ENCODE results near the gene THRA.
A peak's percentile ranks its signal among the peaks of the same experiment; 100 is the strongest.
"Not testable (repeated sequence)": the region's sequence is repeated elsewhere in the genome, so short reads cannot be mapped to it uniquely, and the experiment has no call there.

Gene THRA

DNA sequence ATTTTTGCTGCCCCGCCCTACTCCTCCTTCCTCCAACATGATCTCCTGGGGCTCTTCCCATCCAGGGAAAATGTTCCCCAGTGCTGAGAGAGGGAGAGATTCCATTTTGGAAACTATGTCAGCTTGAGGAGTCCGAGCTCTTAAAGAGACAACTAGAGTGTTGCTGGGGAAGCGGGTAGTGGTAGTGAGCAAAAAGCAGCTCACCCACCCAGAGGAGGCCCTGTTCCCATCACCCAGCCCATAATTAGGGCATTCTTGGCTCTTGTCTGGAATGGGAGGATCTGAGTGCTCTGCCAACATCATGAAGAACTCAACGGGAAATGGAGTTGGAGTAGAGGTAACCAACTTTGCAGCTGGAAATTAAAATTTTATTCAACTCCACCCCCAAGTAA, 49.9 kb downstream of the THRA start:
- peak; percentile 49 for DNase-seq

DNA sequence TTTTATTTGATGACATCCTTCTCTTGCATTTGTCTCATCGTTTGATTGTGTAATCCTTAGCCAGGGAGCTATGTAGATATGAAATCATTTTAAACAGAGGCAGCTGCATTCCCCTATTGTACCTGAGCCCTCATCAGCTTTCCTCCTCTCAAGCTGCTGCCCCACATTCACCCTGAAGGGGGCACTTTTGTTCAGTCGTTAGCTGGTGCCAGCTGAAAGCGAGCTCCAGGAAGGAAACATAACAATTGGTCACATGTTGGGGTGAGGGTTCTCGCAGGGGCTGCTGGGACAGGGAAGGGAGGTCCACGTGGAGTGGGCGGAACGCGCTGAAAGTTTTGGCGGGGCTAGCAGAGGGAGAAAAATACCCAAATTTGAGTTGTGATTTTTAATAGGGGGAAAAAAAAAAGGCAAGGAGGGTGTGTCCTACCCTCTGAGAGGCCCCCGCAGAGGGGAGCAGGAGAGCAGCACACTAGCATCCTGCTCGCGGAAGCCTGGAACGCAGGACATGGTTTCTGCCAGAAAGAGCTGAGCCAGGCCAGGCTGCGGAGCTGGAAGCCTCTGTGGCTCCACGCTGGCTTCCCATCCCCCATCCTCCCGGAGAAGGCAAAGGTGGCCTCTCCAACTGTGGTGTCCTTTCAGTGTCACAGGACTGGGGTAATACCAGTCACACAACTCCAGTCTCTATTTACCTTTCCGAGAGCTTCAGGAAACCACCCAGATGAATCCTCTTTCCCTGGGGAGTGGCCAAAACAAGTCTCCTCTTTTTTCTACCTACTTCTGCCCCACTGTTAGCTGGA, 50.5 kb downstream of the THRA start:
- DNase-seq = peak; percentile 86

DNA sequence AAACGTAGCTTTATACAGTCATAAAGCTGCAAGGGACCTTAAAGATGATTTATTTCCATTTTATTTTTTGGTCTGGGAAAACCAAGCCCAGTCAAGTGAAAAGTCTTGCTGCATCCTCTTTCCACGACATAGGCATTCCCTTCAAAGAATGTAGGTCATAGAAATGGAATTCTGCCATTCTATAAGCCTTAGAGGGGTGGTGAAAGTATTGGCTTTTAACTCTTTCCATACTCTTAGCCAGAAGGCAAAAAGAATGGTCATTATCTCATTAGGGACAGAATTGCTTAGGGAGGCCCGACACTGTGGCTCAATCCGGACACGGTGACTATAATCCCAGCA, 51.1 kb downstream of the THRA start:
- no peak for DNase-seq

DNA sequence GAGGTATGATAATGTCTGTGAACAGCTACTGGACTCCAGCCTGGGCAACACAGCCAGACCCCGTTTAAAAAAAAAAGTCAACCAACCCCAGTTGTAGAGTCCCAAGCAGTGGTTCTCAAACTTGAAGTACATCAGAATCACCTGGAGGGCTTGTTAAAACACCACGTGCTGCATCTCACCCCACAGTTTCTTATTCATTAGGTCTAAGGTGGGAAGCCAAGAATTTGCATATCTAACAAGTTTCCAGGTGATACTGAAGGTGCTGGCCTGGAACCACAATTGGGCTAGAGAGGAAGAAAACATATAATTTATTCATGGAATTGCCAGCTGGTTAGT, 52.3 kb downstream of the THRA start:
- no peak for DNase-seq

DNA sequence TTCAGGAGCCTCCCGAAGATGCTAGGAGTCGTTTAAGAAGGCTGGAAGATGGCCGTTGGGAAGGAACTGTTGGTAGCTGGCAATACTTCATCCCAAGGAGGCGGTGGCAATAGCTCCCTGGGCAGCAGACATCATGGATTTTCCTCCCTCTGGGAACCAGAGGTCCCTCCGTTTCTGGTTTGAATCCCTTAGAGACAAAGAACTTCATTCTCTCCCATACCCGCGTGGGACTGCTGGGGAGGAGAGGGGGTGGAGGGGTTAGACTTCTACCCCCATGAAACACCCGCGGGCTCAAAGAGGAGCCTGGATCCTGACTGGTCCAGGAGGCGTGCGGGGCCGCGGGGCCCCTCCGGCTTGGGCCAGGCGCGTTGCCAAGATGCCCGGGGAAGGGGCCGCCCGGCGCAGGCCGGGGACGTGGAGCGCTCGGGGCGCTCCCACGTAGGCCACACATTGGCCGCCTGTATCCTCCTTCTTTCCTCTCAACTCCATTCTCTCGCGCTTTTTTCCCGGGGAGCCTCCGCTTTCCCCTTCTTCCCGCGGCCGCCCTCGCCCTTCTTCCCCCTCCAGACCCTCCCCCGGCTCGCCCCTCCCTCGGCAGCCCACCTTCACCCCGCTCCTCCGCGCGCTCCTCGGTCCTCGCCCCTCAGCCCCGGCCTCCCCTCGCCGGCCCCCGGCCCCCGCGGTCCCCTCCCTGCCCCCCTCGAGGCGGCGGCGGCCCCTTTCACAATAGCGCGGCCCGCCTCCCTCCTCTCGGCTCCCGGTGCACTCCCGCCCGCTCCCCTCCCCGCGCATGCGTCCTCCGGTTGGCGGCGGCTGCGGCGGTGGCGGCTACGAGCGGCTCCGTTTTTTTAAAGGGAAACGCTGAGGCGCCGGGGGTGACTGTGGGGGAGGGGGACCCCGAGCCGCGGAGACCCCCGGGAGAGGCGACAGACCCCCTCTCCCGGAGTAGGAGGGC, 58.7 kb downstream of the THRA start, which contains the start of gene MSL1:
Gene MSL1 (plus strand): TSS at position 791 of the 955 bp plus-strand sequence. CDS start 642 bp downstream, outside the sequence.
- peak; percentile 93 for DNase-seq

DNA sequence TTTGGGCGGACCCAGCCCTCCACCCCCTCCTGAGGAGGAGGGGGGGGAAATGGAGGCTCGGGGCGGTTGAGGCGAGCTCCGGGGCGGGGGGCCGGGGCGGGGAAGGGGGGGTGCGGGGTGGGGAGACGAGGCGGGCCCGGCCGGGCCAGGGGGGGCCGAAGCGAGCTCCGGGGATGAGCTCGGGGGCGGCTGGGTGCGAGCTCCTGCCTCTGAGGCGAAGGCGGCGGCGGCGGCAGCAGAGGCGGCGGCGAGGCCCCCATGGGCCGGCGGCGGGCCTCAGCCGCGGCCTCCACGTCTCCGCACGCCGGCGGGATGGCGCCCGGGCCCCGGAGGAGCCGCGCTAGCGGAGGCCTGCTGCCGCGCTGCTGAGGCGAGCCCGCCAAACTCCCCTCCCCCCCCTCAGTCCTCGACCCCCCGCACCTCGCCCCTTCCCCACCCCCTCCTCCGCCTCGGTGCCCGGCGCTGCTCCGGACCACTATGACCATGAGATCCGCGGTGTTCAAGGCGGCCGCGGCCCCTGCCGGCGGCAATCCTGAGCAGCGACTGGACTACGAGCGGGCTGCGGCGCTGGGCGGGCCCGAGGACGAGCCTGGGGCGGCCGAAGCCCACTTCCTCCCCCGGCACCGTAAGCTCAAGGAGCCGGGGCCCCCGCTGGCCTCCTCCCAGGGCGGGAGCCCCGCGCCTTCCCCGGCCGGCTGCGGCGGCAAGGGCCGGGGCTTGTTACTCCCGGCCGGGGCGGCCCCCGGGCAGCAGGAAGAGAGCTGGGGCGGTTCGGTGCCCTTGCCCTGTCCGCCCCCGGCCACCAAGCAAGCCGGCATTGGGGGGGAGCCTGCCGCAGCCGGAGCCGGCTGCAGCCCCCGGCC, 59.6 kb downstream of the THRA start:
- DNase-seq = peak; percentile 73

DNA sequence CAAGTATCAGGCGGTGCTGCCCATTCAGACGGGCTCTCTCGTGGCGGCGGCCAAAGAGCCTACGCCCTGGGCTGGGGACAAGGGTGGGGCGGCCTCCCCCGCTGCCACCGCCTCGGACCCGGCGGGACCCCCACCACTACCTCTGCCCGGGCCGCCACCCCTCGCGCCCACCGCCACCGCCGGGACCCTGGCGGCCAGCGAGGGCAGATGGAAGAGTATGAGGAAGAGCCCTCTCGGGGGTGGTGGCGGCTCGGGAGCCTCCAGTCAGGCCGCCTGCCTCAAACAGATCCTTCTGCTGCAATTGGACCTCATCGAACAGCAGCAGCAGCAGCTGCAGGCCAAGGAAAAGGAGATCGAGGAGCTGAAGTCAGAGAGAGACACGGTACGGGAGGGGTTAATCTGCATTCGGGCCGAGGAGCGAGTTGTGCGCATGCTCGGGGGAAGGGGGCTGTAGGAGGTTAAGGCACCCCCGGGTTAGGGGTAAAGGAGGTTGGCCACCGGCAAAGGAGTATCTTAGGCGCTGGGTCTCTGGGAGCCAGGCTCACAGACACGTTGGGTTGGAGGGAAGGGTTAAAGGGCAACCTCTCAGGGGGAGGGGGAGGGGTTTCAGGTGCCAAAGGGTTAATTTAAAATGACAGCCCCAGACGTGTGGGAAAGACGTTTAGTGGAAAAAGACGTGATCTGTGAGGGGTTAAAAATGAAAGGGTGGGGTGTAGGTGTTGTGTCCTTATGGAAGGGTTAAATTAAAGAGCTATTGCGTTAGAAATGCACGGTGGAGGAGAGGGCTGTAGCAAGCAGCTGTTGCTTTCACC, 60.4 kb downstream of the THRA start:
- peak; percentile 79 for DNase-seq

DNA sequence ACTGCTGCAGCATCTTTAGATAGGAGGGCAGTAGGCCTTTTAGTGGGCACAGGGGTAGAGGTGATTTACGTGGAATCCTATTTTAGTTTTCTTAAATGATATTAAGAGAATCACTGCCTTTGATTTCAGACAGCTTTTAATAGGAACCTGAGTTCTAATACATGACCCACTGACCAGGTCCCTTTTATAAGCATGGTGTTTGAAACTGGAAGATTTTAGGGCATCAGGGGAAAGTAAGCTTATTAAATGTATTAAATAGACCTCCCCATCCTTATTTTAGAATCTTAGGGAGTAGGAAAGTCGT, 61.0 kb downstream of the THRA start:
- no peak for DNase-seq

DNA sequence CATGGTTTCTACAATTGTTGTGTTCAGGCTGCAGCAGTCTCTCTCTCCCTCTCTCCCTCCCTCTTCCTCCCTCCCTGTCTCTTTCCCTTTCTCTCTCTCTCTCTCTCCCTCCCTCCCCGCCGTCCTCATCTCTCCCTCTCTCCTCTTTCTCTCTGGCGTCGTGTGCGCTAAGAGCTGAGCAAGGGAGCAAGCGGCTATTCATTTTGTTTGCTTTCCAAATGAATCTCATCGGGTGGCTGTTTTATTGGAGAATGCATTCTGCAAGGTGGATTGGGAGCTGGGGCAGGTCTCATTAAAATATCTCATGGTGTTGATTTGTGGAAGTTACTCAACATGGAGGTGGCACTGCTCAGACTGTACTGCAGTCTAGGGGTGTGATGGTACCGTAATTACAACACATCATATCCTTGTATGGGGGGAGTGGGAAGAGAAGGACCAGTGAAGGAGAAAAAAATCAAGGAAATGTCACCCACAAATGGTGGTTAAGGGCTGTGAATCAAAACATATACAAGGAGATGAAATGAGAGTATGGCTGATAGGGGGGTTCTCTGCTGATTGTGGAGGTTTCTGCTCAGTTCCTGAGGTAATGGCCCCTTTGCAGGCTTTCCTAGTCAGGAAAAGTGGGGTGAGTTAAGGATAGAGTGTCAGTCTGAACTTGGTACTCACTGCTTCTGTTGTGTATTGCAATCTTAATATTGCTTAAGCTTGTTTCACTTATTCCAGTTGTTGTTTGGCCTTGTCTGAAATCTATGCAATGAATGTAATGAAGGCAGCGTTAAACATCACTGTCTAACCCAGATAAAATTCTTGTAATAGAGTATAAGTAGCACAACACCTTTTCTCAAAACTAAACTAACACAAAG, 61.7 kb downstream of the THRA start:
- peak; percentile 11 for DNase-seq

DNA sequence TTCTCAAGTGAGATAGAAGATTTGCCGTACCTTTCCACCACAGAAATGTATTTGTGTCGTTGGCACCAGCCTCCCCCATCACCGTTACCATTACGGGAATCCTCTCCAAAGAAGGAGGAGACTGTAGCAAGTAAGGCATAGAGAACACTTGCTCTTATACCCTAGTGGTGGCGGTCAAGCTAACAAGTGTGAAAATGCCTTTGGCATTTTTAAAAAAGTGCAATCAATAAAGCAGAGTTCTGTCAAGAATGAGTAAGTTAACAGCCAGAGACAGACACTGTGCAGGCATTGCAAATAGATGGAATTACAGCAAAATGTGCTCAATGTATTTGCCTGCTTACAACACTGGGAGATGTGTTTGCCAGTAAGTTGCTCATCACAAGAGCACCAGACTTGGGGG, 66.7 kb downstream of the THRA start:
- DNase-seq = no peak

DNA sequence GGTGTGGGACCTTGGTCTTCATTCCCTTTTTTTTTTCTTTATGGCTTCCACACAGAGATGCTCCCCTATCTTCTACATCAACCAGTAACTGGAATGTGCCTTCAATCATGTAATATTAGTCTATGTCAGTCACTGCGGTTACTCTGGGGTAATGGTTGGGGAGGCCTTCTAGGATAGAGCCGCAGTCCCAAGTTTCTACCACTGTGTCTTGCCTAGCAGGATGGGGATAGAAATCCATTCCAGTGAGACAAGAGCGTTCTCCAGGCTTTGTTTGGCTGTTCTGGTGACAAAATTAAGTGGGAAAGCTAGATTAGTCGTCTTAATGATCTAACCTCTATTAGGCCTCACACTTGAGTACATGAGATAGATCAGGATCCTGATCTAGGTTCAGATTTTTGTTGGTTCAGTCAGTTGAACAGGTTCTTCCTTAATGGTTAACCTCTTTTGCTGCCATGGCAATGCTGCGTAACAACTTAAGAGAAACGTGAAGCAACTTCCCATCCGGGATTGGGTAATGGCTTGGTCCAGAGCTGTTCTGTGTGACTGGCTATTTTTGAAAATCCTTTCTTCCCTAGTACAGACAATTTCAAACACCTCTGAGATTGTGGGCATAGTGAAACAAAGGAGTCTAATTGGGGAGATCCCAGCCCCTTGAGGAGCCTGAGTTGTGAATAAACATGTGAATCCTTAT, 67.7 kb downstream of the THRA start:
- no peak for DNase-seq

DNA sequence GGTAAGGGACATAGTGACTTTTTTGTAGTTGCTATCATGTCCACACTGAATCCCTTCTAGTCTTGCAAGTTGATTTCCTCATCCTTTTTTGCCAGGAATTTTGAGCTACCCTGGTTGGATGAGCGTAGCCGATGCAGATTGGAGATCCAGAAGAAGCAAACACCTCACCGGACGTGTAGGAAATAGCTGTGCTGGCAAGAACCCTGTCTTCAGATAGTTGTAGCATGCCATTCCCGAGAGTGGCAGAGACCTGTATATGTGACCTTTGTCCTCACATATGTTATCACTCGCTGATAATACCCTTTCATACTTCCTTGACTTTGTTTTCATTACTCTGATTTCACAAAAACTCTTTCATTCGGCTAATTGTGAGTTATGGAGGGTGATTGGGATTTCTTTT, 71.4 kb downstream of the THRA start:
- no peak for DNase-seq

DNA sequence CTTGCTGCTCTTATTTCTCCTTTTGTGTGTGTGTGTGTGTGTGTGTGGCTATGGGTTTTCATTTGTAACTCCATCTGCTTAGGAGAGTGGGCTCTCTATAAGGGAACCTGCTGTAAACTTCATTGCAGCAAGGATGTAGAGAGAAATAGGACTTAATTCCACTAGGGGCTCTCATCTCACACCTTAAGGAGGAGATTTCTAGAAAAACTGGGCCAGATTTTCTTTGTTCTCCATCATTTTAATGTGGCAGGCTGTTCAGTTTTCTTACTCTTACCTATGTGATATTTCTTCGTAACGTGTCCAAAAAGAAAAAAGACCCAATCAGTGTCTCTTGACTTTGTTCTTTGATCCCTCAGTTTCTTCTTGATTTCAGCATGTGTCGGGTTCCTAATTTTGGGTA, 73.1 kb downstream of the THRA start:
- no peak for DNase-seq

DNA sequence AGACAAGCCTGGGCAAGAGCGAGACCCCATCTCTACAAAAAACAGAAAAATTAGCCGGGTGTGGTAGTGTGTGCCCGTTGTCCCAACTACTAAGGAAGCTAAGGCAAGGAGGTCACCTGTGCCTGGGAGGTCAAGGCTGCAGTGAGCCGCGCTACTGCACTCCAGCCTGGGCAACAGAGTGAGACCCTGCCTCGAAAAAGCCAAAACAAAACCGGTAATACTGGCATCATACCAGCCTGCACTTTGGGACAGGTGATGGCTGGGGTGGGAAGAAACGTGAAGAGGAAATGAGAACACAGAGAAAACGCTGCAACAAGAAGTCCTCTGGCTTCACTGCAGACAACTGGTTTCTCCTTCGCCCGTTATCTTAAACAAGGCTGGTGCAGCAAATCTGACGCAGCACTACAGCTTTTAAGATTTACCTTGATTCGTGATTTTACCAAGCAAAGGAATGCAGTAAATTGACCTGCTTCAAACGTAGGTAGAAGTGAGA, 76.8 kb downstream of the THRA start:
- peak; percentile 84 for DNase-seq

DNA sequence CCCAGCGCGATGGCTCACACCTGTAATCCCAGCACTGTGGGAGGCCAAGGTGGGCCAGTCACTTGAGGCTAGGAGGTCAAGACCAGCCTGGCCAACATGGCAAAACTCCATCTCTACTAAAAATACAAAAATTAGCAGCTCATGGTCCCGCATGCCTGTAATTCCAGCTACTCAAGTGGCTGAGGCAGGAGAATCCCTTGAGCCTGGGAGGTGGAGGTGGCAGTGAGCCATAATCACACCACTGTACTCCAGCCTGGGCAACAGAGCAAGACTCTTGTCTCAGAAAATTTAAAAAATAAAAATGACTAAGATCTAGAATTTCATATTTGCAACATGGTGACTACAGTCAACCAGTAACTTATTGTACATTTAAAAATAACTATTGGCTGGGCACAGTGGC, 80.4 kb downstream of the THRA start:
- DNase-seq = not testable (repeated sequence)

Data from right kidney (tissue), 1 donor.